GM19324 (cell line): ENCODE results near the gene BRAF.
A peak's percentile ranks its signal among the peaks of the same experiment; 100 is the strongest.
"Not testable (repeated sequence)": the region's sequence is repeated elsewhere in the genome, so short reads cannot be mapped to it uniquely, and the experiment has no call there.

Experiments
- ATAC-seq: cut with Tn5 transposase; IDR thresholded peaks from one replicate; pipeline ENCODE4 v1.9.1; 2021; ENCODE audit warnings: mild to moderate bottlenecking, moderate library complexity; ENCODE audit not compliant: unreplicated experiment, low FRiP score

Gene BRAF

DNA sequence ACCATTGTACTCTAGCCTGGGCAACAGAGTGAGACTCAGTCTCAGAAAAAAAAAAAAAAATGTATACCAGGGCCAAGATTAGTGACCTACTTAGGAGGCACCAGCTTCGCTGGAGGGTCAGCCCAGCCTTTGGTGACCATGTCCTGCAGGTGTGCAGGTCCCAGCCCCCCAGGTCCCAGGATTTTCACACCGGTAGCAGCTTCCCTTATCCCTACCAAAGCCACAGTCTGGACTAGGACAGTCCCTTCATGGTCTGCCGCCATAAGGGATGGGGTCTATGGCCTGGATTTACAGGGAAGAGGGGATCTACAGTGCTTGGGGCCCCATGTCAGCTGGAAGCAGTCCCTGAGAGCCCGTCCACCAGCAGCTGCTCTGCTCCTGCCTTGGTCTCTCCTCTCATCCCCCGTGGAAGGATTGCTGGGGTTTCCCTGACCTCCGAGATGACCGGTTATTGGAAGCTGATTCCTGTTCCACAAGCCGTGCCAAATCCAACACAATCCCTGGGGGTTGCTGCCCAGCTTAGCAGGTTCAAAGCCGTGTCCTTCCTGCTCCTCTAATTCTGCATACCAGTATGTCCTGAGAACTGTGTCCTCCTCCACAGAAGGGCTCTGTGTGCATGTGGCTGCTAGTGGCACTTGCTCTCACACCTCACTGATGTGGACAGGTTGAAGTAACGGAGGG is 239.2 kb downstream of the BRAF start:
- ATAC-seq, result no peak

DNA sequence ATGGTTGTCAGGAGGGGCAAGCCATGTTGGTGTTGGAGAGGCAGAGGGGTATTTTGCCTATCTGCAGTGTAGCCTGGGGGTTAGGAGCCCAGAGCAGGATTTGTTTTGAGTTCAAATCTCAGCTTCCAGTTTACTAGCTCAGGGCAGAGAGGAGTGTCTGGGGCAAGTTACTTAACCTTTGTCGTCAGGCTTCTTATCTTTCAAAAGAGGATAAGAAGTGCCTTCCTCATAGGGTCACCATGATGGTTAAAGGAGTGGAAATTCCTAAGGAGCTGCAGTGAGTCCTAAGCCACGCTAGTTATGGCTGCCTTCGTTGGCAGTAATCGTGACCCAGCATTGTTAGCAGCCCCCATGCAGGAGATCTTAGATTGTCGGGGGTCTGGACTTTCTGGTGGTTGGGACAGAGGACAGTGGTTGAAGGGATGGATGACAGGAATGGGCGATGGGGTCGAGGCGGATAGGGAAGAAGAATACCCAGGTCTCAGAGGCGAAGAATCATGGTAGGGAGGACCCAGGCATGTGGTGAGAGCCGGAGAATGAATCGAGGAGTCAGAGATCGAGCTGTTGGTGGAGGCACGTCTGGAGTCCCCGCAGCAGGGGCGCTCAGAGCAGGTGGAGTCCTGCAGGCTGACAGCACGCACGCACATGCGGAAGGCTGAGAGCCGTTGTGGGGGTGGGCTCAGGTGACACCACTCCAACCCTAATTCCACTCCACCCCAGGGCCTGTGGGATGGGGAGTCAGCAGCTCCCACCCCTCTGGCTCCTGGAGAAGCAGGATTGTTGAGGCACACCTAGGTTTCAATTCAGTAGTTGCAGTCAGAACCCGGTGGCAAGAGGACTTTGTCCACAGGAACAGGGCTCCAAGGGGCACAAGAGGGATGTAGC is 240.4 kb downstream of the BRAF start:
- no peak for ATAC-seq

DNA sequence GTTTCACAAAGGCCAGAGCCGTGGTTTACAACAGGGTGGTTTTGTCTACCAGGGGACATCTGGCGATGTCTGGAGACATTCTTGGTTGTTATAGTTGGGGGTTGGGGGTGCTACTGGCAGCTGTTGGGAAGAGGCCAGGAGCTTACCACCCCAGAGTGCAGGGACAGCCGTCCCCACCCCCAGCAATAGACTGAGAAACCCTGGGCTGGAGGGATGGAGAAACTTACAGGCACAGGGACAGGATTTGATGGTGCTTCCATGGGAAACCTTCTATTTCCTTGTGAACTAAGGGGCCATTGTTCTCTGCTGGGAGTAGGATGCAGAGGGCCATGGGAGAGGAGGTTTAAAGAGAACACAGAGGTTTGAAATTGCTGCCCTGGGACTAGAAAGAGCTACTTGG is 241.1 kb downstream of the BRAF start:
- no peak for ATAC-seq

DNA sequence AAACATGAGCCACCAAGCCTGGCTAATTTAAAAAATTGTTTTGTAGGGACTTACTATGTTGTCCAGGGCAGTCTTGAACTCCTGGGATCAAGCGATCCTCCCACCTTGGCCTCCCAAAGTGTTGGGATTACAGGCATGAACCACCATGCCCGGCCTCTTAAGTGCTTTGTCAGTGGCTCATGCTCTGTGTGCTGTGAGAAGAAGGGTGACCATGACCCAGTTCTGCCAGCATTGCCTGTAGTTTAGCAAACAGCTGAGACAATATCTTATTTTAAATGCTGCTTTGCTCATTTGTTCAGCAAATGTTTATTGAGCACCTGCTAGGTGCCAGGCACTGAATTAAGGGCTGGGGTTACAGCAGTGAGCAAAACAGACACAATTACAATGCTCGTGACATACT is 243.0 kb downstream of the BRAF start:
- no peak for ATAC-seq

DNA sequence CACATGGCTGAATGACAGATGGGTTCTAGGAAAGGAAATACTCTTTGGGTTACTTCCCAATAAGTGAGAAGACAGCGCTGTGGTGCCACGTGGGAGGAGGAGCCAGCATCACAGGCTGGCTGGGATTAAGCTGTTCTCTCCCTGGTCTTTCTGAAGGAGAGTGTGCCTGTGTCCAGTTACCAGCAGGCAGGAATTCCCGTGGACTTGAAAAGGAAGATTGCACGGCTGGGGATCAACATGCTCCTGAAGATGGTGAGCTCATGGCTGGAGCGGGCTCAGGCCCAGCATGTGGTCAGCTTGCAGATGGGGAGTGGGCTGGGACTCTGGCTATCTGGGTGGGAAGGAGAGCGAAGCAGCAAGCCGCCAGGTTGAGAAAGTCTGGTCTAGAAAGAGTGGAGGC is 243.8 kb downstream of the BRAF start:
- no peak for ATAC-seq

DNA sequence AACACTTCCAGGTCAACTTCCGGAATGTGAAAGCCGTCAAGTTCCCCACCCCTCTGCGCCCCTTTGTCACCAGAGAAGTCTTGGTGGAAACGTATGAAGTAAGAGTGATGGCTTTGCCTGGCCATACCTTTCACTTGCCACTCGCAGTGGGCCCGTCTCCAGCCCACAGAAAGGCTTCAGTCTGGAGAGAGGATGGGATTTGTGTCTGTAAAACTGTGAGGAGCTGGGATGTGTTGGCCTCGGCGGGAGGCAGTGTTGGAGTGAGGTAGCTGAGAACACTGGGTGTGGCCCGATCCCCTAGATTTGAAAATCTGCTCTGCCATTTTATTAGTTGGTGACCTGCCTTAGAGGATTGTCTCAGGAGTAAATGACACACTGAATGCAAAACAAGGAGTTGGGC is 245.5 kb downstream of the BRAF start:
- ATAC-seq, result no peak

DNA sequence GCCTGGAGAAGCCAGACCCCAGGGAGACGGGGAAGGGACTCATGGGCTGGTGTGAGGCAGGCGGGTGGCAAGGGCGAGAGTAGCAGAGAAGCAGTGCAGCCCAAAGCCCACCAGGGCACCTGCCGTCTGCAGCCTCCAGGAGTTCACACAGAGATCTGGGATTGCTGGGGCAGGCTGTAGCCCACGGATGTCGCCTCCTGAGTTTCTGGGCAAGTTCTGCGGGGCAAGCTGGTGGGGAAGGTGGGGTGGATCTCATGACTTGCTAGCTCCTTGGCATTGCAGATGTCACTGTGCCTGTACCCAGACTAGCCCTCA is 246.0 kb downstream of the BRAF start:
- ATAC-seq, result no peak

DNA sequence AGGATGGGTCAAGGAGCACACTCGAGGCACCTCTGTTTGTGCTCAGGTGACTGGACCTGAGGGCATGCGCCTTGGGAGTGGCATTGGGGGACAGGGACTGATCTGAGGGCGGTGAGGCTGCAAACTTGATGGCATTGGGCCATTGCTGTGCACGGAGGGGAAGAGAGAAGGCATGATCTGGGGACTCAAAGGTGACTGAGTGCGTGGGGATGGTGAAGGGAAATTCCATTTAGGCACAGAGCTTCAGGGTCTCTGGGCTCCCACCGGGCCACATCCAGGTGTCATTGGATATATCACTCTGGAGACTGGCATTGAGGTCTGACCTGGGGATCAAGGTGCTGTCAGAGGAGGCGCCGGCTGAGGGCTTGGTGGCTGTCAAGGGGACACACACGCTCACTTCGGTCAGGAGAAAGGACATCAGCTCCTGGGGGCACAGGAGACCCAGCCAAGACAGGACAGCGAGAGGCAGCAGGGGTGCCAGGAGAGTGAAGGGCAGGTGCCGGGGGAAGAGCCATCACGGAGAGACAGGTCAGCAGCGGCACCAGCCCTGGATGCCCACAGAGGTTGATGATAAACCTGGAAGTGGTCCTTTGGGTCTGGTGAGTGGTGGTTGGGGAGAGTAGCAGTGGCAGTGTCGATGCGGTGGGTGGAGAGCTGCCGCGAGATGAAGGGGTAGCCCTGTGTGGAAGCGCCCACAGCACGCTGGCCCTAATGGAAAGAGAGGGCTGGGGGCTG is 246.5 kb downstream of the BRAF start:
- no peak for ATAC-seq

DNA sequence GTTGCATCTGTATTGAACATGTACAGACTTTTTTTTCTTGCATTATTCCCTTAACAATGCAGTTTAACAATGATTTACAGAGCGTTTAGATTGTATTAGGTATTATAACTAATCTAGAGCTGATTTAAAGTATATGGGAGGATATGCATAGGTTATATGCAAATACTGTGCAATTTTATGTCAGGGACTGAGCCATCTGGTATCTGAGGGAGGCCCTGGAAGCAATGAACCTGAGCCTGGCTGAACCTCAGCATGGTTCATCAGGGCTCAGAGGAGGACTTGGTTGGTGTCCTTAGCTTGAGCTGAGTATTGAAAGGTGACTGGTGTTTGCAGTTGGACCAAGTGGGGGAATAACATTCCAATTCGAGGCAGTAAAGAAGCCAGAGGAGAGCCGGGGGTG is 247.2 kb downstream of the BRAF start:
- ATAC-seq, result no peak

DNA sequence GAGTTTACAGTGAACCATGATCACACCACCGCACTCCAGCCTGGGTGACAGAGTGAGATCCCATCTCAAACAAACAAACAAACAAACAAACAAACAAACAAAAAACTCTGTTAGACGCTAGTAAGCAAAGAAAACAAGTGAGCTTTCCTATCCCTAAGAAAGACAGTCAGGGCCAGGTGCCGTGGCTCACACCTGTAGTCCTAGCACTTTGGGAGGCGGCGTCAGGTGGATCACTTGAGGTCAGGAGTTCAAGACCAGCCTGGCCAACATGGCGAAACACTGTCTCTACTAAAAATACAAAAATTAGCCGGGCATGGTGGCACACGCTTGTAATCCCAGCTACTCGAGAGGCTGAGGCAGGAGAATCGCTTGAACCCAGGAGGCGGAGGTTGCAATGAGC is 247.8 kb downstream of the BRAF start:
- not testable (repeated sequence) for ATAC-seq

DNA sequence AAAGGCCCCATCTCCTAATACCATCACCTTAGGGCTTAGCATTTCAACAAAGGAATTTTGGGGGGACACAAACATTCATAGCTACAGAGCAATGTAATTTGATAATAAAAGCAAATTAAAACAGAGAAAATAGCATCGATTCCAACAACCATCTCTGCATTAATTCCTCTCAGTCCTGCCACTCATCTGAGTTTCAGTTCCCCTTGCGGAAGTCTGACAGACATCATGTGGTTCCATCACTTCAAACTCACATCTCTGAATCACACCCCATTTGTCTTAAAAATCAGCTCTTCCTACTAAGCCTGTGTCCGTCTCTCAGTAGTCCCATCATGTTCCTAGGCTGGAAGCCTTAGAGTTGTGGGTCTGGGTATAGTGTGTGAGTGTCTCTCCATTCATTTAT is 248.4 kb downstream of the BRAF start:
- no peak for ATAC-seq

DNA sequence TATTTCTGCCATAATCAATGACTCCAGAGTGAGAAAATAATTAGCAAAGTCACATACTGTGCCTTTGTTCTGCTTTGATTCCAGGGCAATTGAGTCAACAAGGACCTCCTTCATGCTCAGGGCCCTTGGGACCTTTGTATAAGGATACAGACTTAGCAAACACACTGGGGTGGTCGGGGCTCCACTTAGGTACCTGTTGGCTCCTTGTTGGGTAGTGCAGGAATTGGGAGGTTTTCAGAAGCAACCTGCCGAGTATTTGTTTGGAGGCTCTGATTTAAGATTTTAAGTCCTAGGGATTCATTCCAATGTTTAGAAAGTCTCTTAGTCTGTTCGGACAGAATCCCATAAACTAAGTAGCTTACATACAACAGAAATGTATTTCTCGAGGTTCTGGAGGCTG is 249.0 kb downstream of the BRAF start:
- ATAC-seq, result no peak

DNA sequence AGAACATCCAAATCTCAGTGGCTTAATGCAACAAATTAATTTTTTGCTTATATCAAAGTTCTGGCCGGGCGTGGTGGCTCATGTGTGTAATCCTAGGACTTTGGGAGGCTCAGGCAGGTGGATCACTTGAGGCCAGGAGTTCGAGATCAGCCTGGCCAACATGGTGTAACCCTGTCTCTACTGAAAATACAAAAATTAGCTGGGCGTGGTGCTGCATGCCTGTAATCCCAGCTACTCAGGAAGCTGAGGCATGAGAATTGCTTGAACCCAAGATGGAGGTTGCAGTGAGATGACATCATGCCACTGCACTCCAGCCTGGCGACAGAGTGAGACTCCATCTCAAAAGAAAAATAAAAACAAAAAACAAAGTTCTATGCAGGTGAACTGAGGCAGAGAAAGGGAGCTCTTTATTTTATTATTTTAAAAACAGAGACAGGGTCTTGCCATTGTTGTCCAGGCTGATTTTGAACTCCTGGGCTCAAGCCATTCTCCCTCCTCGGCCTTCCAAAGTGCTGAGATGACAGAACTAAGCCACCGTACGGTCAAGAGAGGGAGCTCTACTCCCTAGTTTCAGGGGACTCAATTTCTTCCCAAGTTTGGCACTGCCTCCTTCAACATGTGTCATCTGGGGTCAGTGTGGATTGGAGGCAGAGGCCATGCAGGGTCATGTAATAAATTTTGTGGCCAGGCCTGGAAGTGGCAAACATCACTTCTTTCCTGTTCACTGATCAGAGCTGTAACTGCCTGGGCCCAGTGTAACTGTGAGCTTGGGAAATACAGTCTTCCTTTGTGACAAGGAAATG is 249.6 kb downstream of the BRAF start:
- ATAC-seq, result no peak

DNA sequence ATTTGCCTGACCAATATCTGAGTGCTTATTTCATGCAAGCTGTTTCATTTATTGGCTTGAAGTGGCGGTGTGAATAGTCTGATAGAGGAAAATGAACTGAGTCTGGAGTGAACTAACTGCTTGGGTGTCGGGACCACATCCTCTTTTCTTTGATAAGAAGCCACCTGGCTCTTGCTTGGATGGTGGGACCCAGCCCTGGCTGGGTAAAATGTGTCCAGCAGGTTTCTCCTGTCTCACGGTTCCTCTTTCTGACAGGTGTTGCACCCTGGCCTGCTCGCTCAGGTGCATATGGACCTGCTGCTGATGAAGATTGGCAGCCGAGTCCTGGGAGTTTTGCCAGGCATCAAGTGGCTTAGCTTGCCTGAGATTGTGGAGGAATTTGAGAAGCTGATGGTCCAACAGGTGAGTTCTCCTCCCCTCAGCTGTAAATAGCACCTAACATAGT is 250.4 kb downstream of the BRAF start:
- no peak for ATAC-seq

DNA sequence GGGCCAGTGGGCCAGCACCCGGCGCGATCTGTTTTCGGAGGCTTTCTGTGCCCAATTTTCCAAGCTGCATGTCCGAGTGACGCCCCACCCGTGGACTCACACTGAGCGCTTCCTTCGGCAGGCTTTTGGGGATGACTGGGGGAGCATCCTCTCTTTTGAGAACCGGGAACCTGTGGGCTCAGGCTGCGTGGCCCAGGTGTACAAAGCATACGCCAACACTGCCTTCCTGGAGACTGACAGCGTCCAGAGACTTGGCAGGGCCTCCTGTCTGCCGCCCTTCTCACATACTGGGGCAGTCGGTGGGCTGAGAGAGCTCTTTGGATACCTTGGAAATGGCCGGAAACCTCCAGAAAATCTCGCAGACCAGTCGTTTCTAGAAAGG is 251.0 kb downstream of the BRAF start:
- no peak for ATAC-seq

DNA sequence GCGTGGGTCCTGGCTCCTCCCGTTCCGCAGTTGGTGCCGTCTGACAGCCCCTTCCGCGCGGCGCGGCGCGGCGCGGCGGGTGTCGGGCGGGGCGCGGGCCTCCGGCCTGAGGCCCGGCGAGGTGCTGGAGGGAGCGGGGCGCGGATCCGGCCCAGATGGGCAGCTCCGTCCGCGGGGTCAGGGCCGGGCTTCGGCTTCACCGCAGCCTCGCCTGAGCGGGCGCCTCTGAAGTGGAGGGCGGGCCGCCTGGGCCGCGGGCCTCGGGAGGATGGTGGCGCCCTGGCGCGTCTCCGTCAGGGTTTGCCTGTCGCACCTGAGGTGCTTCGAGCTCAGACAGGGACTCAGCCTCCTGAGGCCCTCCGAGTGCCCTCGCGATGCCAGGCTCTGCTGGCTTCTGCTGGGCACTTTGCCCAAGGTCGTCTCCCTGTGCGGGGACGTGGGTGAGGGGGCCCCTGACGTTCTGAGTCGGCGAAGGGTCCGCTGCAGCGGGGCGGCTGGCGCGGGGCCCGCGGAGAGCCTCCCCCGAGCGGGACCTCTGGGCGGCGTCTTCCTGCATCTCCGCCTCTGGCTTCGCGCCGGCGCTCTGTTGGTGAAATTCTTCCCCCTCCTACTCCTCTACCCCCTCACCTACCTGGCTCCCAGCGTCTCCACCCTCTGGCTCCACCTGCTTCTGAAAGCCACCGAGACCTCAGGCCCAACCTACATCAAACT is 251.5 kb downstream of the BRAF start:
- peak; percentile 57 for ATAC-seq

DNA sequence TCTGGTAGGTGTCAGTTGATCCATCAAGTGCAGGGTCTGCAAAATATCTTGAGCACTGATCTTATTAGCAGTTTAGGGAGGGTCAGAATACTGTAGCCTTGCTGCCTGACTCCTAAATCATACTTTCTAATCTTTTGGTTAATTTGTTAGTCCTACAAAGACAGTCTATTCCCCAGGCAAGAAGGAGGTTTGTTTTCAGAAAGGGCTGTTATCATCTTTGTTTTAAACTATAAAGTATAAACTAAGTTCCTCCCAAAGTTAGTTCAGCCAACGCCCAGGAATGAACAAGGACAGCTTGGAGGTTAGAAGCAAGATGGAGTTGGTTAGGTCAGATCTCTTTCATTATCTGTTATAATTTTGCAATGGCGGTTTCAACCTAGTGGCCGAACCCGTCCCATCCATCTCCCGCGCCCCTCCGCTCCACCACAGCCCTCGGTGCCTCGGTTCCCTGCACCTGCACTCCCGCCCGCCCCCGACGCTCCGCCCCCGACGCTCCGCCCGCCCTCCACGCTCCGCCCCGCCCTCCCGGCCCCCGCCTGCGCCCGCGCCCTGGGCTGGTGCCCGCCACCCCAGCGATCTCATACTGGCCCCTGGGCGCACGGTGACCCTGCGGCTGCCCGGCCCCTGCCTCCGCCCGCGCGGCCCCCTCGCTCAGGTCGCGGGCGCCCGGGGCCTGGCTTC is 252.2 kb downstream of the BRAF start, which contains the start of gene ADCK2:
ADCK2 (plus strand) TSS at position 564 of the 681 bp plus-strand sequence. CDS start 386 bp downstream, outside the sequence.
- ATAC-seq, result peak; percentile 60

DNA sequence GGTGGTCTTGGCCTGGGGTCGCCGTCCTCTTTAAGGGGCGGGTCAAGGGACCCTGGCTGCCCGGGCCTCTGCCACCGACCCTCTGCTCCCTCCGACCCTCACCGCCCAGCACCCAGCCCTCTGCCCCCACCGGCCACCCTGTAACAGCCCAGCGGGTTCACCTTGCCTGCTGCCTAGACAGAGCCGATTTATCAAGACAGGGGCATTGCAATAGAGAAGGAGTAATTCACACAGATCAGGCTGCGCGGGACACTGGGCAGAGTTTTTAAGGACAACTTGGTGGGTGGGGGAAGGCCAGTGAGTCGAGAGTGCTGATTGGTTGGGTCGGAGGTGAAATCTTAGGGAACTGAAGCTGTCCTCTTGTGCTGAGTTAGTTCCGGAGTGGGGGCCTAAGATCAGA is 252.8 kb downstream of the BRAF start:
- ATAC-seq, result no peak

DNA sequence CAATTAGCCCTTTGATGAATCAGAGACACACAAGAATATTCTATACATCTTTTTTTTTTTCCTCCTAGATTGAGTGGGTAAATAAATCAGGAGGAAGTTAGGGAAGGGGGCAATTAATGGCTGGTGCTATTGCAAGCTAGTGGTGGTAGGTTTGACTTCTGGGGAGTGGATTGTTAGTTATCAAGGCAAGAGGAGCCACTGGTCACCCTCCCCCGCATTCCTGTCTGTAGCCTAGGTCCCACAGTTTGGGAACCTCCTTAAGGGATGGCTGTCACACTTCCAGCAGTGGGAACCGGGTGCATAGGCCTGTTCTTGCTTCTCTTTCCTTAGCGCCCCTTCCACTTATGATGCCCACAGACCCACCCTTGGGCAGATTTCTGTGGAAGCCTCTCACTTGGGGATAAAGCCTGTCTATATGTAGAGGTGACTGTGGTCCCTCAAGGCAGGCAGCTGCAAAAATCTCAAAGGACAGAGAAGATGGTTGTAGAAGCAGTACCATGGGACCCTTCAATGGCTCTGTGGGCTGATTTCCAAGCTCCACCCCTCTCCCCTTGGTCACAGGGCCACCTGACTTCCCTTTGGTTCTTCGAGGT is 254.3 kb downstream of the BRAF start:
- ATAC-seq, result no peak
